GM13977 (cell line): ENCODE data around the gene IGFBPL1.
"Not testable (repeated sequence)": the region's sequence is repeated elsewhere in the genome, so short reads cannot be mapped to it uniquely, and the experiment has no call there.

Experiments
- DNase-seq: peaks from one replicate; pipeline ENCODE4 v3.0.0; 2012; ENCODE audit warnings: low spot score
- in situ Hi-C: fragments of 300-500 bp; cut with MboI; formaldehyde crosslinking; loops from one replicate; pipeline ENCODE4 v1.12.0; 2022; ENCODE audit warnings: low sequenced_read_pairs, low pct_unique_long_range_greater_than_20kb, mixed read lengths, inconsistent platforms; ENCODE audit not compliant: unreplicated experiment
- TF ChIP-seq, protein P1 (sequence below): IDR thresholded peaks from 2 replicates; pipeline ENCODE4 v1.5.1; 2012; ENCODE audit warnings: mild to moderate bottlenecking, control low read depth; ENCODE audit not compliant: insufficient read depth; ENCODE audit errors: extremely low read depth, missing control alignments

IGFBPL1 gene, protein sequence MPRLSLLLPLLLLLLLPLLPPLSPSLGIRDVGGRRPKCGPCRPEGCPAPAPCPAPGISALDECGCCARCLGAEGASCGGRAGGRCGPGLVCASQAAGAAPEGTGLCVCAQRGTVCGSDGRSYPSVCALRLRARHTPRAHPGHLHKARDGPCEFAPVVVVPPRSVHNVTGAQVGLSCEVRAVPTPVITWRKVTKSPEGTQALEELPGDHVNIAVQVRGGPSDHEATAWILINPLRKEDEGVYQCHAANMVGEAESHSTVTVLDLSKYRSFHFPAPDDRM

GRCh38 chr9:38423973-38424843 lies at the start of gene IGFBPL1:
Gene IGFBPL1 (minus strand): TSS chr9:38424454. CDS start chr9:38424424, 30 bp downstream.
- peak; percentile 63 for DNase-seq
- in situ Hi-C loops: no loop called here
- TF ChIP-seq, protein P1, sequence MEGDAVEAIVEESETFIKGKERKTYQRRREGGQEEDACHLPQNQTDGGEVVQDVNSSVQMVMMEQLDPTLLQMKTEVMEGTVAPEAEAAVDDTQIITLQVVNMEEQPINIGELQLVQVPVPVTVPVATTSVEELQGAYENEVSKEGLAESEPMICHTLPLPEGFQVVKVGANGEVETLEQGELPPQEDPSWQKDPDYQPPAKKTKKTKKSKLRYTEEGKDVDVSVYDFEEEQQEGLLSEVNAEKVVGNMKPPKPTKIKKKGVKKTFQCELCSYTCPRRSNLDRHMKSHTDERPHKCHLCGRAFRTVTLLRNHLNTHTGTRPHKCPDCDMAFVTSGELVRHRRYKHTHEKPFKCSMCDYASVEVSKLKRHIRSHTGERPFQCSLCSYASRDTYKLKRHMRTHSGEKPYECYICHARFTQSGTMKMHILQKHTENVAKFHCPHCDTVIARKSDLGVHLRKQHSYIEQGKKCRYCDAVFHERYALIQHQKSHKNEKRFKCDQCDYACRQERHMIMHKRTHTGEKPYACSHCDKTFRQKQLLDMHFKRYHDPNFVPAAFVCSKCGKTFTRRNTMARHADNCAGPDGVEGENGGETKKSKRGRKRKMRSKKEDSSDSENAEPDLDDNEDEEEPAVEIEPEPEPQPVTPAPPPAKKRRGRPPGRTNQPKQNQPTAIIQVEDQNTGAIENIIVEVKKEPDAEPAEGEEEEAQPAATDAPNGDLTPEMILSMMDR: no peak

GRCh38 chr9:38472583-38473249 lies 48.5 kb upstream of the IGFBPL1 start:
- in situ Hi-C loops, DNase-seq: not testable (repeated sequence)

- TF ChIP-seq, protein P1: no peak
- in situ Hi-C loops: no loop called here
- DNase-seq: no peak
Observed at GRCh38 chr9:38467404-38467803, 43.1 kb upstream of the IGFBPL1 start.

DNA sequence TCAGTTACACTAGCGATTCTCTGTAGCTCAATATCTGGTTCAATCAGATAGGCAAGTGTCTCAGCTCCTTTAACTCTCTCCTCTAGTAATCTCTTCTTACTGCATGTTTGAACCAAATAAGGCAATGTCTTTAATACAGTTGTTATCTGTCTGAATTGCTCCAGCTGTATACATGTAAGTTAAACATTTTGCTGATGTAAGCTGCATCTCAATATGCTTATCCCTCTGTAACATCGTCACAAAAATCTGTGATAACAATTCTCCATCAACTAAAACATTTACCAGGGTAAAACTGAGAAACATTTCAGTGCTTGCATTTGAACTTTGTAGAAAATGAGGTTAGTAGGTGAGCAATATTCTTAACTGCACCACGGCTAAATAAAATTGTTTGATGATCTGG lies 29.6 kb upstream of the IGFBPL1 start:
- TF ChIP-seq, protein P1: no peak
- in situ Hi-C loops: no loop called here
- DNase-seq: no peak

DNA sequence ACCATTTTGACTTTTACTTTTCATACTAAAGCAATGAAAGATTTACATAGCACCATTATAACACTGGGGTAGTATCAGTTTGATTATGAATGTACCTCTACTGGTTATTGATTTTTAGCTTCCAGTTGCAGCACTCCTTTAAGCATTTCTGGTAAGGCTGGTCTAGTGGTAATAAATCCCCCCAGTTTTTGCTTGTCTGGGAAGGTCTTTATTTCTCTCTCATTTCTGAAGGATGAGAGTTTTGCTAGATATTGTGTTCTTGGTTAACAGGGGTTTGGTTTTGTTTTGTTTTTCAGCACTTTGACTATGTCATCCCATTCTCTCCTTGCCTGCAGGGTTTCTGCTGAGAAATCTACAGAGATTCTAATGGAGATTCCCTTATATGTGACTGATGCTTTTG lies 26.9 kb upstream of the IGFBPL1 start:
- in situ Hi-C loops: no loop called here
- no peak for DNase-seq
- TF ChIP-seq, protein P1: no peak

GRCh38 chr9:38447703-38448102 lies 23.4 kb upstream of the IGFBPL1 start:
- DNase-seq: no peak
- TF ChIP-seq, protein P1: no peak
- in situ Hi-C loops: no loop called here
